Mesenchymal stem cell (in vitro differentiated cells and primary cell): ENCODE measurements around the gene ESRRB.
"Not testable (repeated sequence)": the region's sequence is repeated elsewhere in the genome, so short reads cannot be mapped to it uniquely, and the experiment has no call there.

Source experiments
- DNase-seq: peaks from one replicate; pipeline ENCODE4 v3.0.0-alpha.2; 2013
- H2AFZ ChIP-seq: one replicate; pipeline ENCODE4 v1.6.1; 2013; ENCODE audit warnings: low read depth, mild to moderate bottlenecking, control low read depth, inconsistent platforms, low read length, moderate library complexity
- H2AK5ac ChIP-seq: 2 replicates; pipeline ENCODE4 v1.6.1; 2013; ENCODE audit warnings: low read length, moderate library complexity, mild to moderate bottlenecking, inconsistent platforms; ENCODE audit not compliant: severe bottlenecking
- H2BK120ac ChIP-seq: one replicate; pipeline ENCODE4 v1.6.1; 2013; ENCODE audit warnings: low read depth, mild to moderate bottlenecking, inconsistent platforms, low read length, moderate library complexity
- H2BK12ac ChIP-seq, 2 experiments: one replicate each; pipeline ENCODE4 v1.6.1; 2013; ENCODE audit warnings: inconsistent platforms in 2 of 2, low read length in 2 of 2, mild to moderate bottlenecking in 2 of 2, moderate library complexity in 2 of 2, control low read depth in 1 of 2
- H2BK15ac ChIP-seq: one replicate; pipeline ENCODE4 v1.6.1; 2013; ENCODE audit warnings: mild to moderate bottlenecking, low read depth, inconsistent platforms; ENCODE audit not compliant: poor library complexity, severe bottlenecking
- H2BK5ac ChIP-seq: 2 replicates; pipeline ENCODE4 v1.6.1; 2013; ENCODE audit warnings: low read depth, mild to moderate bottlenecking, low read length, control low read depth, inconsistent platforms; ENCODE audit not compliant: poor library complexity, severe bottlenecking
- H3K14ac ChIP-seq, 2 experiments: one replicate each; pipeline ENCODE4 v1.6.1; 2013; ENCODE audit warnings: inconsistent platforms in 2 of 2, low read length in 2 of 2, control low read depth in 1 of 2, mild to moderate bottlenecking in 1 of 2, moderate library complexity in 1 of 2
- H3K18ac ChIP-seq, 2 experiments: one replicate each; pipeline ENCODE4 v1.6.1; 2013; ENCODE audit warnings: inconsistent platforms in 2 of 2, low read length in 2 of 2, control low read depth in 1 of 2, low read depth in 1 of 2, mild to moderate bottlenecking in 1 of 2
- H3K23ac ChIP-seq, 2 experiments: one replicate each; pipeline ENCODE4 v1.6.1; 2013; ENCODE audit warnings: inconsistent platforms in 2 of 2, low read length in 2 of 2, mild to moderate bottlenecking in 2 of 2, moderate library complexity in 2 of 2, control low read depth in 1 of 2
- H3K27ac ChIP-seq: 2 replicates; pipeline ENCODE4 v1.5.1; 2013; ENCODE audit warnings: mild to moderate bottlenecking, moderate library complexity, low read length, control low read depth, inconsistent platforms; ENCODE audit not compliant: poor library complexity, severe bottlenecking
- H3K27me3 ChIP-seq, 2 experiments: 2 replicates each; pipeline versions ENCODE4 v1.6.1 to v1.7.0; 2013; ENCODE audit warnings: low read length in 2 of 2, mild to moderate bottlenecking in 2 of 2, moderate library complexity in 2 of 2, control low read depth in 1 of 2, inconsistent platforms in 1 of 2; ENCODE audit not compliant: control insufficient read depth in 1 of 2, insufficient read depth in 1 of 2
- H3K36me3 ChIP-seq, 2 experiments: 2 replicates each; pipeline versions ENCODE4 v1.6.1 to v1.7.0; 2013; ENCODE audit warnings: low read length in 2 of 2, control low read depth in 1 of 2, inconsistent platforms in 1 of 2, low read depth in 1 of 2, mild to moderate bottlenecking in 1 of 2; ENCODE audit not compliant: insufficient read depth in 2 of 2, control insufficient read depth in 1 of 2
- H3K4ac ChIP-seq, 2 experiments: one replicate each; pipeline ENCODE4 v1.6.1; 2013; ENCODE audit warnings: inconsistent platforms in 2 of 2, low read length in 2 of 2, mild to moderate bottlenecking in 2 of 2, moderate library complexity in 2 of 2, control low read depth in 1 of 2, low read depth in 1 of 2
- H3K4me1 ChIP-seq: 2 replicates; pipeline ENCODE4 v1.6.1; 2013; ENCODE audit warnings: low read depth, low read length, control low read depth; ENCODE audit not compliant: control insufficient read depth, insufficient read depth
- H3K4me2 ChIP-seq: 2 replicates; pipeline ENCODE4 v1.6.1; 2013; ENCODE audit warnings: low read length, mild to moderate bottlenecking, inconsistent platforms; ENCODE audit not compliant: poor library complexity, severe bottlenecking
- H3K4me3 ChIP-seq, 2 experiments: 2 replicates each; pipeline versions ENCODE4 v1.5.1 to v1.7.0; 2013; ENCODE audit warnings: low read length in 2 of 2, mild to moderate bottlenecking in 2 of 2, control low read depth in 1 of 2, low read depth in 1 of 2; ENCODE audit not compliant: insufficient read depth in 1 of 2
- H3K79me1 ChIP-seq: replicated peaks from 2 replicates; pipeline ENCODE4 v1.6.1; 2013; ENCODE audit warnings: mild to moderate bottlenecking, control low read depth, low read length, inconsistent platforms; ENCODE audit not compliant: poor library complexity, severe bottlenecking
- H3K9ac ChIP-seq: 2 replicates; pipeline ENCODE4 v1.7.0; 2013; ENCODE audit warnings: mild to moderate bottlenecking, low read length, moderate library complexity
- H3K9me3 ChIP-seq: 2 replicates; pipeline ENCODE4 v1.7.0; 2013; ENCODE audit warnings: mild to moderate bottlenecking, low read length; ENCODE audit not compliant: control insufficient read depth
- H4K8ac ChIP-seq: one replicate; pipeline ENCODE4 v1.6.1; 2013; ENCODE audit warnings: inconsistent platforms, mild to moderate bottlenecking, low read length, moderate library complexity
- H4K91ac ChIP-seq: one replicate; pipeline ENCODE4 v1.6.1; 2013; ENCODE audit warnings: mild to moderate bottlenecking, low read length, inconsistent platforms
- WGBS: methylation state at CpG from one replicate; pipeline ENCODE4 v1.1.7; 2013; ENCODE audit warnings: mixed read lengths; 5-methylcytosine and 5-hydroxymethylcytosine counted together

The ESRRB gene

GRCh38 chr14:76531085-76531484, 155.1 kb downstream of the ESRRB start:
- no peak overlapping the region for H3K4me2 ChIP-seq
- no peak overlapping the region for H2BK12ac ChIP-seq
- no peak overlapping the region for H3K4me3 ChIP-seq
- H2AK5ac ChIP-seq, result no peak overlapping the region
- peaks cover 0 to 47% of the 10 kb centered on the region in 2 experiments for H3K27me3 ChIP-seq
- H3K9ac ChIP-seq, result no peak overlapping the region
- no peaks in the 10 kb centered on the region for H3K79me1 ChIP-seq
- no peak overlapping the region for H4K8ac ChIP-seq
- no peak overlapping the region for H3K23ac ChIP-seq
- no peak overlapping the region for H2BK15ac ChIP-seq
- no peaks in the 10 kb centered on the region for H3K4me1 ChIP-seq
- no peak for DNase-seq
- no peak overlapping the region for H2BK5ac ChIP-seq
- H3K18ac ChIP-seq, result no peak overlapping the region
- H3K4ac ChIP-seq, result no peak overlapping the region
- no peaks in the 10 kb centered on the region for H3K36me3 ChIP-seq
- no peak overlapping the region for H3K27ac ChIP-seq
- H2AFZ ChIP-seq, result no peak overlapping the region
- no peaks in the 10 kb centered on the region for H3K9me3 ChIP-seq
- WGBS, result 67% methylated on average over 3 of the region's 3 CpGs
- H2BK120ac ChIP-seq, result no peak overlapping the region
- H3K14ac ChIP-seq, result no peak overlapping the region
- H4K91ac ChIP-seq, result no peak overlapping the region

GRCh38 chr14:76531821-76532318, 155.9 kb downstream of the ESRRB start:
- Histone ChIP-seq H3K14ac (no peak overlapping the region), H3K4me1 (no peaks in the 10 kb centered on the region), H2AK5ac (no peak overlapping the region), H3K23ac (no peak overlapping the region), H2BK15ac (no peak overlapping the region), H4K8ac (no peak overlapping the region), H2BK120ac (no peak overlapping the region), H2BK12ac (no peak overlapping the region), H3K9me3 (no peaks in the 10 kb centered on the region), H4K91ac (no peak overlapping the region), H3K4ac (no peak overlapping the region), H3K27ac (no peak overlapping the region), H3K4me3 (no peak overlapping the region), H3K79me1 (no peaks in the 10 kb centered on the region), H3K9ac (no peak overlapping the region), H2AFZ (no peak overlapping the region), H2BK5ac (no peak overlapping the region), H3K36me3 (no peaks in the 10 kb centered on the region), H3K27me3 (peaks cover 0 to 46% of the 10 kb centered on the region in 2 experiments), H3K4me2 (no peak overlapping the region), H3K18ac (no peak overlapping the region)
- whole genome bisulfite sequencing, result 80% methylated on average over 15 of the region's 15 CpGs
- no peak for DNase-seq

GRCh38 chr14:76536636-76537035, 160.7 kb downstream of the ESRRB start:
- not testable (repeated sequence) for H3K9ac ChIP-seq, H3K4me3 ChIP-seq, H2BK5ac ChIP-seq, H4K91ac ChIP-seq, H3K14ac ChIP-seq, H3K23ac ChIP-seq, H3K4me2 ChIP-seq, H3K9me3 ChIP-seq, H2AFZ ChIP-seq, H3K27ac ChIP-seq, DNase-seq, H3K4me1 ChIP-seq, H3K4ac ChIP-seq, H2AK5ac ChIP-seq, H2BK120ac ChIP-seq, H3K36me3 ChIP-seq, H2BK15ac ChIP-seq, H3K79me1 ChIP-seq, H2BK12ac ChIP-seq, H3K18ac ChIP-seq, H4K8ac ChIP-seq
- WGBS, result 89% methylated on average over 20 of the region's 25 CpGs
- peaks cover 0 to 37% of the 10 kb centered on the region in 2 experiments for H3K27me3 ChIP-seq

- no peak overlapping the region for H2AFZ ChIP-seq
- 74% methylated on average over 10 of the region's 10 CpGs for WGBS
Measured at GRCh38 chr14:76537906-76538647, 162.1 kb downstream of the ESRRB start.

More at GRCh38 chr14:76537906-76538647, 162.1 kb downstream of the ESRRB start:
- no peak overlapping the region for H3K27ac ChIP-seq
- no peak for DNase-seq
- no peak overlapping the region for H3K4me3 ChIP-seq
- no peak overlapping the region for H2BK120ac ChIP-seq
- no peak overlapping the region for H2AK5ac ChIP-seq
- no peak overlapping the region for H3K23ac ChIP-seq
- no peak overlapping the region for H2BK5ac ChIP-seq
- H2BK12ac ChIP-seq, result no peak overlapping the region
- H3K4ac ChIP-seq, result no peak overlapping the region
- no peaks in the 10 kb centered on the region for H3K36me3 ChIP-seq
- H2BK15ac ChIP-seq, result no peak overlapping the region
- H3K27me3 ChIP-seq, result peaks cover 0 to 33% of the 10 kb centered on the region in 2 experiments
- H4K91ac ChIP-seq, result no peak overlapping the region
- no peak overlapping the region for H3K14ac ChIP-seq
- no peak overlapping the region for H3K18ac ChIP-seq
- no peak overlapping the region for H3K9ac ChIP-seq
- no peaks in the 10 kb centered on the region for H3K79me1 ChIP-seq
- no peak overlapping the region for H3K4me2 ChIP-seq
- no peak overlapping the region for H4K8ac ChIP-seq
- H3K4me1 ChIP-seq, result no peaks in the 10 kb centered on the region
- H3K9me3 ChIP-seq, result no peaks in the 10 kb centered on the region
